DOHH2 (cell line): Measurements from ENCODE around the gene NLGN3.
"Not testable (repeated sequence)": the region's sequence is repeated elsewhere in the genome, so short reads cannot be mapped to it uniquely, and the experiment has no call there.

ENCODE experiments used
- H3F3A ChIP-seq: fragments of 200-600 bp; sonication (generic), shearing (Covaris generic); 2 replicates; pipeline ENCODE4 v1.6.0; 2016; ENCODE audit warnings: antibody characterized with exemption, mild to moderate bottlenecking; ENCODE audit not compliant: control insufficient read depth, insufficient read depth
- H3K27ac ChIP-seq: fragments of 200-600 bp; sonication (generic); 2 replicates; pipeline ENCODE4 v1.5.1; 2014; ENCODE audit warnings: low read depth, mild to moderate bottlenecking, low read length, moderate library complexity
- H3K27me3 ChIP-seq: fragments of 200-600 bp; sonication (generic); 2 replicates; pipeline ENCODE4 v1.6.1; 2014; ENCODE audit warnings: mild to moderate bottlenecking, low read length, mixed read lengths; ENCODE audit not compliant: control insufficient read depth
- H3K36me3 ChIP-seq: fragments of 200-600 bp; sonication (generic); 2 replicates; pipeline ENCODE4 v1.6.1; 2014; ENCODE audit warnings: mild to moderate bottlenecking, low read length, moderate library complexity, mixed read lengths; ENCODE audit not compliant: control insufficient read depth
- H3K4me1 ChIP-seq: fragments of 200-600 bp; sonication (generic); 2 replicates; pipeline ENCODE4 v1.6.1; 2014; ENCODE audit warnings: mild to moderate bottlenecking, low read length, mixed read lengths; ENCODE audit not compliant: control insufficient read depth
- H3K4me2 ChIP-seq: fragments of 200-600 bp; sonication (generic); 2 replicates; pipeline ENCODE4 v1.6.0; 2014; ENCODE audit warnings: mild to moderate bottlenecking, low read length, moderate library complexity
- H3K4me3 ChIP-seq: fragments of 200-600 bp; sonication (generic); 2 replicates; pipeline ENCODE4 v1.5.1; 2014; ENCODE audit warnings: mild to moderate bottlenecking, low read length, mixed read lengths
- H3K79me2 ChIP-seq: fragments of 200-600 bp; sonication (generic); 2 replicates; pipeline ENCODE4 v1.6.1; 2014; ENCODE audit warnings: mild to moderate bottlenecking, low read length, mixed read lengths; ENCODE audit not compliant: control insufficient read depth
- H3K9me2 ChIP-seq: fragments of 200-600 bp; sonication (generic); replicated peaks from 2 replicates; pipeline ENCODE4 v1.6.1; 2014; ENCODE audit warnings: mild to moderate bottlenecking, low read length, mixed read lengths; ENCODE audit not compliant: control insufficient read depth
- H3K9me3 ChIP-seq: fragments of 200-600 bp; sonication (generic); 2 replicates; pipeline ENCODE4 v1.6.1; 2014; ENCODE audit warnings: antibody characterized with exemption, low read length, mixed read lengths; ENCODE audit not compliant: control insufficient read depth, insufficient read depth
- H4K20me1 ChIP-seq: fragments of 200-600 bp; sonication (generic); 2 replicates; pipeline ENCODE4 v1.6.0; 2014; ENCODE audit warnings: low read depth, mild to moderate bottlenecking, antibody characterized with exemption, low read length, moderate library complexity; ENCODE audit not compliant: control insufficient read depth, insufficient read depth
- CTCF ChIP-seq: fragments of 200-600 bp; sonication (generic); IDR thresholded peaks from one replicate; pipeline ENCODE4 v1.5.1; 2014; ENCODE audit warnings: antibody characterized with exemption, mild to moderate bottlenecking, low read depth, low read length; ENCODE audit not compliant: poor library complexity, severe bottlenecking
- EZH2phosphoT487 ChIP-seq: fragments of 200-600 bp; sonication (generic); IDR thresholded peaks from 2 replicates; pipeline ENCODE4 v1.6.1; 2017; ENCODE audit warnings: borderline replicate concordance, mild to moderate bottlenecking, antibody characterized with exemption, low read length, moderate library complexity, mixed read lengths

The NLGN3 gene

GRCh38 chrX:71178908-71179307, 34.3 kb downstream of the NLGN3 start:
- Histone ChIP-seq H3K9me3 (no peaks in the 10 kb centered on the region), H3K27ac (no peak overlapping the region), H3K4me3 (no peak overlapping the region), H3K4me2 (no peak overlapping the region), H4K20me1 (no peaks in the 10 kb centered on the region), H3K4me1 (peaks cover 27% of the 10 kb centered on the region), H3K27me3 (no peaks in the 10 kb centered on the region), H3K79me2 (no peaks in the 10 kb centered on the region), H3K9me2 (no peaks in the 10 kb centered on the region), H3K36me3 (no peaks in the 10 kb centered on the region), H3F3A (peaks cover 2% of the 10 kb centered on the region; the same call in 1 of the 2 replicates)
- peak; percentile 57 for TF ChIP-seq CTCF
- TF ChIP-seq EZH2phosphoT487, result no peak

GRCh38 chrX:71180579-71181265, 36.1 kb downstream of the NLGN3 start:
- H4K20me1 ChIP-seq, H3K9me2 ChIP-seq, H3K36me3 ChIP-seq, H3K79me2 ChIP-seq, H3K27ac ChIP-seq, H3F3A ChIP-seq, H3K9me3 ChIP-seq, H3K27me3 ChIP-seq: not testable (repeated sequence)
- Histone ChIP-seq H3K4me2 (peak overlapping the region; percentile 84), H3K4me1 (peaks cover 27% of the 10 kb centered on the region), H3K4me3 (peak overlapping the region; percentile 79)

DNA sequence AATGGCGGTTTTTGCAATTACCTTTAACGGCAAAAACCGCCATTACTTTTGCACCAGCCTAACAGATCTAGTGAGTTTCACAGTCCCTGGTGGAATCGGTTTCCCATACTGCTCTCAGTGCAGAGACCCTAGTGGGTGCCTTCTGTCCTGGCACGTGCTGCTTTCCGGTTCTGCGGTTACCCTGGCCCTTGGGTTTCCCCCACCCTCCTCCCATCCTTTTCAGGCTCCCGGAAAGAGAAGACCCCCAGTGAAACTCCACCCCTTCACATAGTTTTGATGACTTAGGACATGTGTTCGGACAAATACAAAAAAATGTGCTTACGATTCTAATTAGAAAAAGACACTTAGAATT, 36.9 kb downstream of the NLGN3 start:
- H3K9me2 ChIP-seq, result no peaks in the 10 kb centered on the region
- no peaks in the 10 kb centered on the region for H4K20me1 ChIP-seq
- no peak for TF ChIP-seq EZH2phosphoT487
- TF ChIP-seq CTCF, result no peak
- H3K27me3 ChIP-seq, result no peaks in the 10 kb centered on the region
- no peaks in the 10 kb centered on the region for H3K36me3 ChIP-seq
- peak overlapping the region; percentile 79 for H3K4me3 ChIP-seq
- no peaks in the 10 kb centered on the region for H3K9me3 ChIP-seq
- peaks cover 27% of the 10 kb centered on the region for H3K4me1 ChIP-seq
- H3K4me2 ChIP-seq, result peak overlapping the region; percentile 84
- H3K79me2 ChIP-seq, result no peaks in the 10 kb centered on the region
- peak overlapping the region; percentile 89 for H3K27ac ChIP-seq
- peaks cover 2% of the 10 kb centered on the region; the same call in 1 of the 2 replicates for H3F3A ChIP-seq

DNA sequence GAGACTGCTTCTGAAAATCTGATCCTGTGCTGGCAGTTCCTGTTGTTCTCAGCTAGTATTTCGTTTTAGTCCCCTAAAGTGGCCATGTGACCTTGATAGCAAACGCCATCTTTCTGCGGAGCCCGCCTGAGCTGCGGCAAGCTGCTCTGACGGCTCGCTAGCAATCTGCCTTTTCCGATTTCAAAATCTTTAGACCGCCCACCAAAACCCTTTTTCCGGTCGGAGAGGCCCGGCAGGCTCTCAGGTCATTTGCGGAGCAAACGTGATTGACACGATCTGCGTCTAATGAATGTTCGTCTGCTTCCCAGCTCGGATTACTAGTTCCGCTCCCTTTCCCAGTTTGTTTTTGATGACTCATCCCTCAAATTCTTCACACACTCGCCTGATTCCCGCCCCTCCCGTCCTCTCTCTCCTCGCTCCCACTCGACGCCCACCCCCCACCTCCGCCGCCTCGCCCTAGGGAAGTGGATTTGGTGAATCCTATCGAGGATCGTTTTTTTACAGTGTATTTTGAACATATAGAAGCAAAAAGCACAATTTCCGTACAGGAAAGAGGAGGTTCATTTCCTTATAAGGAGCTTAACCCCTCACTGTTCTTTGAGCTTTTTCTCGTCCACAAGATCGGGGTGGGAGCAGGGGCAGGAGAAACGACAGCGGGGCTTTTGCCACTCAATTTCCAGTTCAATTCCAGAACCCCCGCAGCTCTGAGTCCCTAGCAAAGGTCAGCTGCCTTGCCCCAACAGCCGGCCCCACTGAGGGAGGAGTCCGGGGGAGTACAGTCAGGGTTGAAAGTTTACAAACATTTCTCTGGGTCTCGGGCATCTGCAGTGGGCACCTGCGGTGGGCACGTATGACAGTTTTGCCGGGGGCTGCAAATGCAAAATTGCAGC, 37.5 kb downstream of the NLGN3 start:
- H3K27ac ChIP-seq, result peak overlapping the region; percentile 89
- no peaks in the 10 kb centered on the region for H3K9me3 ChIP-seq
- H3K36me3 ChIP-seq, result no peaks in the 10 kb centered on the region
- H3K4me1 ChIP-seq, result peaks cover 27% of the 10 kb centered on the region
- no peaks in the 10 kb centered on the region for H3K9me2 ChIP-seq
- H4K20me1 ChIP-seq, result no peaks in the 10 kb centered on the region
- H3K27me3 ChIP-seq, result no peaks in the 10 kb centered on the region
- H3K4me3 ChIP-seq, result peak overlapping the region; percentile 79
- no peak for TF ChIP-seq CTCF
- no peak for TF ChIP-seq EZH2phosphoT487
- H3K4me2 ChIP-seq, result peak overlapping the region; percentile 84
- H3K79me2 ChIP-seq, result no peaks in the 10 kb centered on the region
- H3F3A ChIP-seq, result peaks cover 2% of the 10 kb centered on the region; the same call in 1 of the 2 replicates
